Right lobe of liver (tissue), 6 donors: ENCODE measurements around the gene ZNF672. TPM values are rescaled to one million over a fixed set of nuclear protein-coding genes. Genes with fewer than 3 reads are reported as not detected.

Experiments used
- ATAC-seq, 4 donors: fragments of 200-7000 bp; cut with Tn5 transposase; one replicate each; pipeline ENCODE4 v1.9.1; 2020; ENCODE audit warnings: mild to moderate bottlenecking in 4 of 4, moderate library complexity in 4 of 4
- DNase-seq, 3 donors: peaks; one replicate each; pipeline ENCODE4 v3.0.0-alpha.2; 2020
- H3K27ac ChIP-seq, 3 donors: fragments of 200-600 bp; one replicate each; pipeline ENCODE4 v1.8.0; 2022
- H3K27me3 ChIP-seq, 2 donors: fragments of 200-600 bp; one replicate each; pipeline ENCODE4 v1.8.0; 2022
- H3K36me3 ChIP-seq, 4 donors: fragments of 200-600 bp; sonication (generic) in 1 of 4; one replicate each; pipeline versions ENCODE4 v1.5.1 to v1.8.0; 2017 to 2022; ENCODE audit warnings: control low read depth in 1 of 4
- H3K4me1 ChIP-seq, 4 donors: fragments of 200-600 bp; sonication (generic) in 1 of 4; one replicate each; pipeline versions ENCODE4 v1.5.1 to v1.8.0; 2017 to 2022; ENCODE audit warnings: control low read depth in 1 of 4
- H3K4me3 ChIP-seq, 3 donors: fragments of 200-600 bp; one replicate each; pipeline ENCODE4 v1.8.0; 2022
- H3K9me3 ChIP-seq, 4 donors: fragments of 200-600 bp; sonication (generic) in 1 of 4; one replicate each; pipeline versions ENCODE4 v1.5.1 to v1.8.0; 2017 to 2022; ENCODE audit warnings: control low read depth in 1 of 4
- CTCF ChIP-seq, 4 donors: fragments of 200-600 bp in 3 of 4; fragments of 450-650 bp in 1 of 4; IDR thresholded peaks; one replicate each; pipeline versions ENCODE4 v1.5.1 to v1.8.0; 2016 to 2022; ENCODE audit warnings: antibody characterized with exemption in 4 of 4, mild to moderate bottlenecking in 2 of 4
- POLR2A ChIP-seq: fragments of 450-650 bp; IDR thresholded peaks from one replicate; pipeline ENCODE4 v1.6.1; 2017; ENCODE audit warnings: antibody characterized with exemption, mild to moderate bottlenecking
- WGBS: methylation state at CpG from one replicate; pipeline ENCODE4 v1.1.6; 2018; ENCODE audit warnings: low coverage, low lambda C conversion rate; ENCODE audit not compliant: insufficient coverage; ENCODE audit errors: missing lambda C conversion rate; 5-methylcytosine and 5-hydroxymethylcytosine counted together
- intact Hi-C, 2 donors: fragments of 100-400 bp; cut with DNase I; formaldehyde crosslinking; loops; one replicate each; pipeline versions ENCODE4 v1.11.2 to v1.14.1; 2022
- total RNA-seq, 6 experiments: library from RNA; depleted of rRNA in 2 of 6; stranded (reverse); fragments of >200 nt in 2 of 6; fragmentation: NEBNext Ultra II Directional in 3 of 6; extraction: Animal tissue kit (Norgen Biotek cat#: 25700) in 3 of 6; gene quantifications; one replicate each; pipeline versions ENCODE4 v1.1.0 to v1.2.4, GENCODE V29; 2016 to 2023
- donor health status: DM: no; HTN: yes; CAD: no.
- donor health status: DM: no; HTN: no; CAD: no.
- donor health status: DM: no; HTN: no; CAD: no.
- donor health status: DM: no; HTN: yes; CAD: no.
- donor health status: DM: no; HTN: yes; CAD: no.

The ZNF672 gene
- total RNA-seq, 6 experiments from 2014 or later, result 16.9 to 24.3 (median 19.4) TPM

- no peak overlapping the region for H3K27ac ChIP-seq
Observed at GRCh38 chr1:248820041-248820585, 17.9 kb upstream of the ZNF672 start.

GRCh38 chr1:248821101-248821500 is 16.9 kb upstream of the ZNF672 start:
- peak in 1 of 3 donors; percentile 56 for DNase-seq
- Histone ChIP-seq H3K4me3 (no peak overlapping the region), H3K4me1 (peaks cover 0 to 29% (median 7%) of the 10 kb centered on the region in 4 donors), H3K9me3 (no peaks in the 10 kb centered on the region), H3K27ac (no peak overlapping the region), H3K36me3 (peaks cover 0 to 10% (median 5%) of the 10 kb centered on the region in 4 donors), H3K27me3 (no peaks in the 10 kb centered on the region)
- intact Hi-C loops, result no loop called here
- ATAC-seq, result peak; percentile 33 to 71 (median 41)
- TF ChIP-seq CTCF (IDR thresholded peaks at IDR 0.05), result no peak
- no peak for TF ChIP-seq POLR2A
- 57% methylated on average over 2 of the region's 3 CpGs for WGBS

More at GRCh38 chr1:248820041-248820585, 17.9 kb upstream of the ZNF672 start:
- WGBS, result 79% methylated on average over 5 of the region's 7 CpGs
- TF ChIP-seq POLR2A (no peak), CTCF (IDR thresholded peaks at IDR 0.05) (no peak)
- intact Hi-C loops, result no loop called here
- DNase-seq (no peak), ATAC-seq (no peak)
- Histone ChIP-seq H3K36me3 (peaks cover 0 to 18% (median 8%) of the 10 kb centered on the region in 4 donors), H3K27me3 (no peaks in the 10 kb centered on the region), H3K9me3 (no peaks in the 10 kb centered on the region), H3K4me3 (no peak overlapping the region), H3K4me1 (peaks cover 0 to 28% (median 7%) of the 10 kb centered on the region in 4 donors)

- no peak for TF ChIP-seq POLR2A
- Histone ChIP-seq H3K27me3 (no peaks in the 10 kb centered on the region), H3K27ac (no peak overlapping the region), H3K4me1 (peaks cover 0 to 29% (median 8%) of the 10 kb centered on the region in 4 donors), H3K4me3 (no peak overlapping the region), H3K9me3 (no peaks in the 10 kb centered on the region), H3K36me3 (peaks cover 0 to 5% (median under 1%) of the 10 kb centered on the region in 4 donors)
- no peak for ATAC-seq
- intact Hi-C loops, result no loop called here
- no peak for DNase-seq
- 88% methylated on average over 1 of the region's 7 CpGs for WGBS
Observed at GRCh38 chr1:248821641-248822040, 16.4 kb upstream of the ZNF672 start.

GRCh38 chr1:248822148-248823032 is 15.6 kb upstream of the ZNF672 start:
- Histone ChIP-seq H3K36me3 (peaks cover 0 to 4% (median 0%) of the 10 kb centered on the region in 4 donors), H3K4me3 (no peak overlapping the region), H3K4me1 (peaks cover 0 to 33% (median 11%) of the 10 kb centered on the region in 4 donors), H3K27me3 (no peaks in the 10 kb centered on the region), H3K9me3 (no peaks in the 10 kb centered on the region), H3K27ac (no peak overlapping the region)
- intact Hi-C loops, result no loop called here
- 68% methylated on average over 11 of the region's 15 CpGs for WGBS
- no peak for TF ChIP-seq CTCF (IDR thresholded peaks at IDR 0.05)
- TF ChIP-seq POLR2A, result no peak
- ATAC-seq, result no peak
- no peak for DNase-seq

- no peak for TF ChIP-seq POLR2A
- no peak for TF ChIP-seq CTCF (IDR thresholded peaks at IDR 0.05)
- Histone ChIP-seq H3K4me1 (peaks cover 0 to 33% (median 12%) of the 10 kb centered on the region in 4 donors), H3K9me3 (no peaks in the 10 kb centered on the region), H3K36me3 (peaks cover 0 to 4% (median 0%) of the 10 kb centered on the region in 4 donors), H3K4me3 (no peak overlapping the region), H3K27ac (no peak overlapping the region), H3K27me3 (no peaks in the 10 kb centered on the region)
- DNase-seq (no peak), ATAC-seq (no peak)
- WGBS, result no CpG with 5 or more reads among the region's 2 CpGs
- intact Hi-C loops, result no loop called here
Observed at GRCh38 chr1:248823517-248824001, 14.5 kb upstream of the ZNF672 start.
